Mesendoderm (in vitro differentiated cells): Measurements from ENCODE around the gene SCAP.

Experiments
- DNase-seq: peaks from one replicate; pipeline ENCODE4 v3.0.0; 2013
- H2AK5ac ChIP-seq: 2 replicates; pipeline ENCODE4 v1.6.1; 2013; ENCODE audit warnings: low read length, inconsistent platforms
- H2BK120ac ChIP-seq: 2 replicates; pipeline ENCODE4 v1.6.1; 2013; ENCODE audit warnings: low read depth, mild to moderate bottlenecking, low read length, moderate library complexity, mixed read lengths
- H2BK15ac ChIP-seq: replicated peaks from 2 replicates; pipeline ENCODE4 v1.6.1; 2013; ENCODE audit warnings: low read depth, mild to moderate bottlenecking, moderate library complexity
- H2BK5ac ChIP-seq: 2 replicates; pipeline ENCODE4 v1.6.1; 2013; ENCODE audit warnings: low read length, inconsistent platforms
- H3K18ac ChIP-seq: 2 replicates; pipeline ENCODE4 v1.6.1; 2013; ENCODE audit warnings: mild to moderate bottlenecking, low read length, mixed read lengths
- H3K23ac ChIP-seq: one replicate; pipeline ENCODE4 v1.6.1; 2013; ENCODE audit warnings: low read length
- H3K27ac ChIP-seq: 2 replicates; pipeline ENCODE4 v1.5.1; 2013; ENCODE audit warnings: low read depth, mild to moderate bottlenecking, inconsistent platforms, low read length, moderate library complexity
- H3K27me3 ChIP-seq: 2 replicates; pipeline ENCODE4 v1.6.1; 2013; ENCODE audit warnings: low read length, control low read depth, mild to moderate bottlenecking, inconsistent platforms; ENCODE audit not compliant: insufficient read depth, poor library complexity
- H3K36me3 ChIP-seq: 2 replicates; pipeline ENCODE4 v1.6.1; 2013; ENCODE audit warnings: low read length, inconsistent platforms; ENCODE audit not compliant: control insufficient read depth, insufficient read depth
- H3K4ac ChIP-seq: one replicate; pipeline ENCODE4 v1.6.1; 2013; ENCODE audit warnings: low read depth, mild to moderate bottlenecking, low read length, moderate library complexity
- H3K4me1 ChIP-seq: 2 replicates; pipeline ENCODE4 v1.6.1; 2013; ENCODE audit warnings: low read depth, low read length, inconsistent platforms; ENCODE audit not compliant: control insufficient read depth
- H3K4me2 ChIP-seq: 2 replicates; pipeline ENCODE4 v1.6.1; 2013; ENCODE audit warnings: low read length
- H3K4me3 ChIP-seq: 2 replicates; pipeline ENCODE4 v1.5.1; 2013; ENCODE audit warnings: mild to moderate bottlenecking, low read length
- H3K56ac ChIP-seq: one replicate; pipeline ENCODE4 v1.6.1; 2013; ENCODE audit warnings: low read length
- H3K79me1 ChIP-seq: 2 replicates; pipeline ENCODE4 v1.6.1; 2013; ENCODE audit warnings: low read length, inconsistent platforms
- H3K79me2 ChIP-seq: 2 replicates; pipeline ENCODE4 v1.6.1; 2013; ENCODE audit warnings: mild to moderate bottlenecking, low read length; ENCODE audit not compliant: control insufficient read depth, insufficient read depth
- H3K9ac ChIP-seq: 2 replicates; pipeline ENCODE4 v1.6.1; 2013; ENCODE audit warnings: low read length, inconsistent platforms
- H4K5ac ChIP-seq: one replicate; pipeline ENCODE4 v1.6.1; 2013; ENCODE audit warnings: low read length
- H4K8ac ChIP-seq: one replicate; pipeline ENCODE4 v1.6.1; 2013; ENCODE audit warnings: low read depth, mild to moderate bottlenecking, control low read depth, low read length, moderate library complexity
- WGBS: extraction: QIAGEN DNeasy Blood & Tissue Kit; methylation state at CpG from one replicate; pipeline ENCODE4 v1.1.7; 2013; ENCODE audit warnings: low lambda C conversion rate, missing lambda C conversion rate; ENCODE audit not compliant: insufficient coverage; ENCODE audit errors: extremely low coverage; 5-methylcytosine and 5-hydroxymethylcytosine counted together

Gene SCAP

GRCh38 chr3:47381317-47382157 lies 94.2 kb downstream of the SCAP start:
- Histone ChIP-seq H3K36me3 (no peaks in the 10 kb centered on the region), H3K79me1 (peaks cover 20% of the 10 kb centered on the region), H2BK5ac (peak overlapping the region; percentile 67), H3K18ac (peak overlapping the region; percentile 8), H3K56ac (peak overlapping the region; percentile 99), H3K23ac (no peak overlapping the region), H3K4me1 (peaks cover 4% of the 10 kb centered on the region), H3K27me3 (no peaks in the 10 kb centered on the region), H2BK15ac (no peak overlapping the region), H4K8ac (no peak overlapping the region), H3K4me3 (peak overlapping the region; percentile 96), H3K79me2 (peaks cover 27% of the 10 kb centered on the region), H2BK120ac (no peak overlapping the region), H3K9ac (peak overlapping the region; percentile 96), H4K5ac (no peak overlapping the region), H3K4ac (no peak overlapping the region), H3K4me2 (peak overlapping the region; percentile 91), H2AK5ac (no peak overlapping the region), H3K27ac (peak overlapping the region; percentile 73)
- DNase-seq, result peak; percentile 92
- no CpG with 5 or more reads among the region's 44 CpGs for WGBS

GRCh38 chr3:47380601-47381316 lies 95.0 kb downstream of the SCAP start, which contains the start of gene PTPN23:
TSS of gene PTPN23 (plus strand) at chr3:47381021. CDS start at chr3:47381097, 76 bp downstream.
- peak within 1 kb of the TSS; percentile 88 for H2AK5ac ChIP-seq
- no peak within 1 kb of the TSS for H3K4ac ChIP-seq
- no peaks in the 10 kb centered on the region for H3K27me3 ChIP-seq
- DNase-seq, result peak; percentile 99
- H3K9ac ChIP-seq, result peak within 1 kb of the TSS; percentile 100
- H2BK120ac ChIP-seq, result no peak within 1 kb of the TSS
- H3K79me2 ChIP-seq, result peaks cover 25% of the 10 kb centered on the region
- peak within 1 kb of the TSS; percentile 99 for H3K56ac ChIP-seq
- peak within 1 kb of the TSS; percentile 76 for H3K27ac ChIP-seq
- H2BK5ac ChIP-seq, result peak within 1 kb of the TSS; percentile 80
- H3K4me1 ChIP-seq, result peaks cover 4% of the 10 kb centered on the region
- H3K79me1 ChIP-seq, result peaks cover 17% of the 10 kb centered on the region
- peak within 1 kb of the TSS; percentile 96 for H3K4me3 ChIP-seq
- H3K18ac ChIP-seq, result peak within 1 kb of the TSS; percentile 8
- H3K36me3 ChIP-seq, result no peaks in the 10 kb centered on the region
- no peak within 1 kb of the TSS for H4K8ac ChIP-seq
- no peak within 1 kb of the TSS for H2BK15ac ChIP-seq
- H3K23ac ChIP-seq, result no peak within 1 kb of the TSS
- H4K5ac ChIP-seq, result no peak within 1 kb of the TSS
- peak within 1 kb of the TSS; percentile 95 for H3K4me2 ChIP-seq
- no CpG with 5 or more reads among the region's 61 CpGs for WGBS

- Histone ChIP-seq H4K5ac (no peak overlapping the region), H3K79me1 (peaks cover 15% of the 10 kb centered on the region), H3K79me2 (peaks cover 21% of the 10 kb centered on the region), H3K4me1 (peaks cover 4% of the 10 kb centered on the region), H2BK15ac (no peak overlapping the region), H3K4ac (no peak overlapping the region), H2BK120ac (no peak overlapping the region), H2AK5ac (peak overlapping the region; percentile 88), H3K56ac (peak overlapping the region; percentile 99), H3K36me3 (no peaks in the 10 kb centered on the region), H3K27ac (peak overlapping the region; percentile 76), H4K8ac (no peak overlapping the region), H3K9ac (peak overlapping the region; percentile 100), H3K23ac (no peak overlapping the region), H3K4me2 (peak overlapping the region; percentile 95), H3K27me3 (no peaks in the 10 kb centered on the region), H3K4me3 (peak overlapping the region; percentile 96), H2BK5ac (peak overlapping the region; percentile 80), H3K18ac (no peak overlapping the region)
- DNase-seq, result no peak
- WGBS, result no CpG with 5 or more reads among the region's 23 CpGs
Measured at GRCh38 chr3:47380026-47380600, 95.6 kb downstream of the SCAP start.

GRCh38 chr3:47379411-47379899 lies 96.3 kb downstream of the SCAP start:
- Histone ChIP-seq H4K5ac (no peak overlapping the region), H3K4me3 (no peak overlapping the region), H3K9ac (peak overlapping the region; percentile 100), H2AK5ac (no peak overlapping the region), H3K56ac (peak overlapping the region; percentile 99), H3K79me1 (peaks cover 15% of the 10 kb centered on the region), H3K23ac (no peak overlapping the region), H3K36me3 (no peaks in the 10 kb centered on the region), H2BK5ac (no peak overlapping the region), H3K79me2 (peaks cover 19% of the 10 kb centered on the region), H4K8ac (no peak overlapping the region), H3K27me3 (no peaks in the 10 kb centered on the region), H2BK15ac (no peak overlapping the region), H3K27ac (no peak overlapping the region), H3K18ac (no peak overlapping the region), H3K4me2 (peak overlapping the region; percentile 95), H3K4me1 (peaks cover 4% of the 10 kb centered on the region), H3K4ac (no peak overlapping the region), H2BK120ac (no peak overlapping the region)
- WGBS, result no CpG with 5 or more reads among the region's 19 CpGs
- DNase-seq, result no peak

- Histone ChIP-seq H3K4me3 (no peak overlapping the region), H3K4me2 (no peak overlapping the region), H4K5ac (no peak overlapping the region), H3K18ac (no peak overlapping the region), H4K8ac (no peak overlapping the region), H3K23ac (no peak overlapping the region), H3K27me3 (no peaks in the 10 kb centered on the region), H3K27ac (no peak overlapping the region), H2AK5ac (no peak overlapping the region), H3K79me2 (peaks cover 18% of the 10 kb centered on the region), H2BK120ac (no peak overlapping the region), H2BK15ac (no peak overlapping the region), H3K36me3 (no peaks in the 10 kb centered on the region), H3K9ac (no peak overlapping the region), H3K4ac (no peak overlapping the region), H3K79me1 (peaks cover 15% of the 10 kb centered on the region), H3K56ac (no peak overlapping the region), H3K4me1 (peaks cover 4% of the 10 kb centered on the region), H2BK5ac (no peak overlapping the region)
- DNase-seq, result no peak
Measured at GRCh38 chr3:47378869-47379268, 96.9 kb downstream of the SCAP start.
